Naive thymus-derived CD8-positive, alpha-beta T cell (primary cell): Measurements from ENCODE around the gene IL10. TPM values are rescaled to one million over a fixed set of nuclear protein-coding genes. Genes with fewer than 3 reads are reported as not detected.

Source experiments
- polyA plus RNA-seq, 3 donors: library from polyadenylated mRNA; unstranded; fragments of 300-500 nt; fragmentation: Illumina TruSeq; gene quantifications; one replicate each; pipeline ENCODE4 v1.2.3, GENCODE V29; 2021
- total RNA-seq, 8 experiments: library from RNA in 2 of 8; stranded (reverse) in 2 of 8; gene quantifications; one replicate each; pipeline ENCODE4 v1.2.3 and lab custom pipeline; 2021 to 2026

The IL10 gene
- total and polyA plus RNA-seq, 5 experiments from 2014 or later: not detected

Other genes with a start within 250 kb of the IL10 start
- gene EIF2D, start 160.0 kb downstream of the IL10 start, total RNA-seq: 10 to 100 TPM; 61.7 to 62.4 TPM
- gene EIF2D, start 160.0 kb downstream of the IL10 start, polyA plus RNA-seq: 10 to 100 TPM; 38.9 to 46.0 (median 39.1) TPM
- gene DYRK3, start 137.0 kb downstream of the IL10 start, total RNA-seq: under 1 TPM; 0.22 to 0.34 TPM
- gene DYRK3, start 137.0 kb downstream of the IL10 start, polyA plus RNA-seq: not detected
- gene MAPKAPK2, start 87.6 kb downstream of the IL10 start, total RNA-seq: 10 to 100 TPM; 52.2 to 55.8 TPM
- 1 to 10 TPM; 1.3 to 2.5 (median 1.6) TPM for gene MAPKAPK2, start 87.6 kb downstream of the IL10 start, polyA plus RNA-seq
- gene IL19, start 1.7 kb downstream of the IL10 start, total RNA-seq: not detected
- gene IL19, start 1.7 kb downstream of the IL10 start, polyA plus RNA-seq: not detected
- not detected for gene IL20, start 93.1 kb upstream of the IL10 start, total RNA-seq
- gene IL20, start 93.1 kb upstream of the IL10 start, polyA plus RNA-seq: not detected
- gene IL24, start 124.9 kb upstream of the IL10 start, total RNA-seq: not detected
- gene IL24, start 124.9 kb upstream of the IL10 start, polyA plus RNA-seq: 10 to 100 TPM; 16.3 to 29.8 (median 19.3) TPM
- 100 to 1,000 TPM; 742 to 747 TPM for gene FCMR, start 149.4 kb upstream of the IL10 start, total RNA-seq
- 100 to 1,000 TPM; 536 to 869 (median 596) TPM for gene FCMR, start 149.4 kb upstream of the IL10 start, polyA plus RNA-seq
- gene PIGR, start 174.0 kb upstream of the IL10 start, total RNA-seq: not detected
- gene PIGR, start 174.0 kb upstream of the IL10 start, polyA plus RNA-seq: under 1 TPM in 1 of 3 donors, not detected in 2; 0.03 TPM
- gene FCAMR, start 198.0 kb upstream of the IL10 start, total RNA-seq: not detected
- not detected for gene FCAMR, start 198.0 kb upstream of the IL10 start, polyA plus RNA-seq